ENCODE results near the gene IER3. TPM values are rescaled to one million over a fixed set of nuclear protein-coding genes. Genes with fewer than 3 reads are reported as not detected.

Gene IER3
- total and polyA plus RNA-seq, 2 of the 13 experiments (the other 11 are each of a cell fraction or from before 2014, with no cell fraction given) = 51.1 to 131 TPM

GRCh38 chr6:30781743-30782424, 37.5 kb upstream of the IER3 start (continued):
- TF ChIP-seq ZNF232 (CRISPR knock-in tag; IDR thresholded peaks at IDR 0.05; ENCODE audit: borderline replicate concordance) (no peak; the same call in 1 of the 2 replicates), NAIF1 (CRISPR knock-in tag; IDR thresholded peaks at IDR 0.05; ENCODE audit: borderline replicate concordance) (peak; percentile 94; the same call in 1 of the 2 replicates), DRAP1 (CRISPR knock-in tag; IDR thresholded peaks at IDR 0.05) (peak; percentile 88), ZFP1 (CRISPR knock-in tag; IDR thresholded peaks at IDR 0.05) (peak; percentile 88), CEBPG (CRISPR knock-in tag; IDR thresholded peaks at IDR 0.05) (peak; percentile 99), ZFP37 (CRISPR knock-in tag; IDR thresholded peaks at IDR 0.05; ENCODE audit: borderline replicate concordance) (peak; percentile 92), ZBTB21 (CRISPR knock-in tag; IDR thresholded peaks at IDR 0.05) (peak; percentile 86), EP300 (IDR thresholded peaks at IDR 0.05; ENCODE audit: low read depth in 2 of 2, low read length in 2 of 2) (peak; percentile 90 to 93), EP300 (CRISPR knock-in tag; IDR thresholded peaks at IDR 0.05; ENCODE audit: borderline replicate concordance) (peak; percentile 86), MZF1 (CRISPR knock-in tag; IDR thresholded peaks at IDR 0.05; ENCODE audit: borderline replicate concordance) (no peak), ZMYM4 (CRISPR knock-in tag; IDR thresholded peaks at IDR 0.05) (peak; percentile 95), NR1H2 (CRISPR knock-in tag; IDR thresholded peaks at IDR 0.05; ENCODE audit: borderline replicate concordance, low read depth) (no peak), GTF2F1 (IDR thresholded peaks at IDR 0.05; ENCODE audit: low read length) (peak; percentile 55; the same call in 1 of the 2 replicates), ZBTB40 (IDR thresholded peaks at IDR 0.05) (no peak), ZBTB40 (CRISPR knock-in tag; IDR thresholded peaks at IDR 0.05) (peak; percentile 93), ZNF557 (CRISPR knock-in tag; IDR thresholded peaks at IDR 0.05) (peak; percentile 89; the same call in 1 of the 2 replicates), SP4 (CRISPR knock-in tag; IDR thresholded peaks at IDR 0.05) (peak; percentile 22; the same call in 1 of the 2 replicates)
- TF ChIP-seq, protein P1, sequence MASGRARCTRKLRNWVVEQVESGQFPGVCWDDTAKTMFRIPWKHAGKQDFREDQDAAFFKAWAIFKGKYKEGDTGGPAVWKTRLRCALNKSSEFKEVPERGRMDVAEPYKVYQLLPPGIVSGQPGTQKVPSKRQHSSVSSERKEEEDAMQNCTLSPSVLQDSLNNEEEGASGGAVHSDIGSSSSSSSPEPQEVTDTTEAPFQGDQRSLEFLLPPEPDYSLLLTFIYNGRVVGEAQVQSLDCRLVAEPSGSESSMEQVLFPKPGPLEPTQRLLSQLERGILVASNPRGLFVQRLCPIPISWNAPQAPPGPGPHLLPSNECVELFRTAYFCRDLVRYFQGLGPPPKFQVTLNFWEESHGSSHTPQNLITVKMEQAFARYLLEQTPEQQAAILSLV (CRISPR knock-in tag; IDR thresholded peaks at IDR 0.05; ENCODE audit: borderline replicate concordance) = peak; percentile 75
